ENCODE results near the gene FER1L5. TPM values are rescaled to one million over a fixed set of nuclear protein-coding genes. Genes with fewer than 3 reads are reported as not detected.

FER1L5 gene
- total and polyA plus RNA-seq, 8 donors = 0.93 to 3.2 (median 1.4) TPM

GRCh38 chr2:96727431-96727830, 84.9 kb downstream of the FER1L5 start:
- Histone ChIP-seq H3K4me1 (no peaks in the 10 kb centered on the region), H3K9me3 (no peaks in the 10 kb centered on the region), H3K27ac (no peak overlapping the region), H3K27me3 (no peaks in the 10 kb centered on the region), H3K36me3 (peaks cover 0 to 34% (median 13%) of the 10 kb centered on the region in 3 donors), H3K4me3 (no peak overlapping the region)
- no peak for TF ChIP-seq CTCF (IDR thresholded peaks at IDR 0.05)
- peak in 1 of 4 donors; percentile 16 for ATAC-seq
- FAIRE-seq = no peak
- WGBS, 2 donors = 93 to 95% methylated on average over 5 of the region's 5 CpGs
- intact Hi-C loops (cut with DNase I) = no loop called here
- DNase-seq = no peak

GRCh38 chr2:96729748-96730147, 87.2 kb downstream of the FER1L5 start:
- Histone ChIP-seq H3K4me3 (no peak overlapping the region), H3K4me1 (no peaks in the 10 kb centered on the region), H3K9me3 (no peaks in the 10 kb centered on the region), H3K36me3 (peaks cover 0 to 54% (median 13%) of the 10 kb centered on the region in 3 donors), H3K27ac (no peak overlapping the region), H3K27me3 (no peaks in the 10 kb centered on the region)
- ATAC-seq (no peak), DNase-seq (no peak), FAIRE-seq (no peak)
- intact Hi-C loops (cut with DNase I) = no loop called here
- no peak for TF ChIP-seq CTCF (IDR thresholded peaks at IDR 0.05)
- WGBS, 2 donors = 94% methylated on average over 7 of the region's 7 CpGs

DNA sequence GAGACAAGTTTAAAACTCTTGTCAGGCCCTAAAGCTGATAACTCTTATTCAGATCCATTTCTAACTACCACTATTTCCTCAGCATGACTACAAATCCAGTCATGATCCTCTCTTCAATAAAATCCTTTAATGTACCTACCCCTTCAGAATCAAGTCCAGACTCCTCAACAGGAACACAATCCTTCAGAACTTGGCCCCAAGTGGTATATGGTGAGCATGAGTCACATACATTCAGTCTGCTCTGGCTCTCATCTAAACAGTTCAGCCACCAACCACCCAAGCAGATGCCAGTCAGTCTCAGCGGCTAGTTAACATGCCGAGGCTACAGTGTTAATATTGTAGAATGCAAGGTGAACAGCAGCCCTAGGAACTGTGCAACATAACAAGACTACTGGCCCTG, 87.6 kb downstream of the FER1L5 start:
- TF ChIP-seq CTCF (IDR thresholded peaks at IDR 0.05) = no peak
- 94 to 97% methylated on average over 2 of the region's 2 CpGs for WGBS, 2 donors
- no peak overlapping the region for H3K4me3 ChIP-seq
- FAIRE-seq (no peak), DNase-seq (no peak), ATAC-seq (no peak)
- no peaks in the 10 kb centered on the region for H3K9me3 ChIP-seq
- H3K27ac ChIP-seq = no peak overlapping the region
- H3K27me3 ChIP-seq = no peaks in the 10 kb centered on the region
- peaks cover 0 to 54% (median 13%) of the 10 kb centered on the region in 3 donors for H3K36me3 ChIP-seq
- no peaks in the 10 kb centered on the region for H3K4me1 ChIP-seq
- intact Hi-C loops (cut with DNase I) = no loop called here

GRCh38 chr2:96733931-96734330, 91.4 kb downstream of the FER1L5 start:
- DNase-seq = no peak
- intact Hi-C loops (cut with DNase I) = no loop called here
- H3K4me3 ChIP-seq = no peak overlapping the region
- peaks cover 7 to 13% (median 11%) of the 10 kb centered on the region in 3 donors for H3K4me1 ChIP-seq
- H3K27ac ChIP-seq = no peak overlapping the region
- no peak for FAIRE-seq
- H3K9me3 ChIP-seq = no peaks in the 10 kb centered on the region
- peaks cover 0 to 49% (median 9%) of the 10 kb centered on the region in 3 donors for H3K36me3 ChIP-seq
- TF ChIP-seq CTCF (IDR thresholded peaks at IDR 0.05) = no peak
- ATAC-seq = peak in 1 of 4 donors; percentile 49
- WGBS, 2 donors = 74 to 86% methylated on average over 3 of the region's 3 CpGs
- no peaks in the 10 kb centered on the region for H3K27me3 ChIP-seq

DNA sequence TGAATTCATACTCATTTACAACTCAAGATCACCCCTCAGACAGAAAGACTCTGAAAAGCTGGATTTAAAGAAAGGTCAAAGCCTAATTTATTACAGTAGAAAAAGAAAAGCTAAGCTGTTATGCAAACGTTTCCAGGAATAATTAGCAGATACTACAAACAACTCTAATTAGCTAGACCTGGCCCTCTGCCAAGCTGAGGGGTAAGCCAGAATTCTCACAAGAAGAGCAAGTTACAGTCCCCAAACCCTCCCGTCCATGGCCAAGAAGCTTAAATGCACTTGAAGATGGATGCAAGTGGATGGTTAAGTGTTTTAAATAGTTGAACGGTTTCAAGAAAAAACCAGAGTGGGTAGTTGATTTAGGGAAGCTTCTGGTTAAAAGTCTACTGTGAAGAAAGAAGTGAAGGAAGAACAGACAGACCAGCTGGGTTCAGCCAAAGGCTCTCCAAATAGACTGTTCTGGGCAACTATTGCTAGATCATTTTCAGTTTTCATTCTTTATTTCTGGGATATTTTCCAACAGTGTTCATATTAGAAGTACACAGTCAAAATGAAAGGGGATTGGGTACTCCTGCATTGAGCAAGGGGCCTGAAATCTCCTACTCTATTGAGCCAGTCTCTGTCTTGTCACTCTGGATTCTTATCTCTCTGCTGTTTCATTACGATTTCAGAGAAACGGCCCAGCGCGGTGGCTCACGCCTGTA, 92.5 kb downstream of the FER1L5 start:
- no peak for ATAC-seq
- peaks cover 0 to 44% (median 9%) of the 10 kb centered on the region in 3 donors for H3K36me3 ChIP-seq

More for the DNA sequence above, 92.5 kb downstream of the FER1L5 start:
- DNase-seq (no peak), FAIRE-seq (no peak)
- Histone ChIP-seq H3K4me3 (no peak overlapping the region), H3K4me1 (peaks cover 7 to 15% (median 14%) of the 10 kb centered on the region in 3 donors), H3K27me3 (no peaks in the 10 kb centered on the region), H3K27ac (no peak overlapping the region), H3K9me3 (no peaks in the 10 kb centered on the region)
- TF ChIP-seq CTCF (IDR thresholded peaks at IDR 0.05) = no peak
- intact Hi-C loops (cut with DNase I) = no loop called here
- 72 to 77% methylated on average over 8 of the region's 8 CpGs for WGBS, 2 donors

Measured in pancreas (tissue), 10 donors.